Gastroesophageal sphincter (tissue), 4 donors: ENCODE data around the gene CMIP. TPM values are rescaled to one million over a fixed set of nuclear protein-coding genes. Genes with fewer than 3 reads are reported as not detected.

Source experiments
- ATAC-seq: fragments of 150-250 bp; one replicate; pipeline ENCODE4 v1.9.1; 2016; ENCODE audit warnings: mild to moderate bottlenecking, moderate library complexity
- H3K27ac ChIP-seq, 4 donors: fragments of 200-600 bp; sonication (generic) in 3 of 4; 1 replicate in 3 of 4; 2 replicates in 1 of 4; pipeline ENCODE4 v1.5.1; 2016 to 2019
- H3K27me3 ChIP-seq: fragments of 200-600 bp; sonication (generic); one replicate; pipeline ENCODE4 v1.5.1; 2019
- H3K36me3 ChIP-seq, 2 donors: fragments of 200-600 bp; sonication (generic); one replicate each; pipeline ENCODE4 v1.5.1; 2019; ENCODE audit warnings: control low read depth in 1 of 2
- H3K4me1 ChIP-seq, 3 donors: fragments of 200-600 bp; sonication (generic); 1 replicate in 2 of 3; 2 replicates in 1 of 3; pipeline ENCODE4 v1.5.1; 2016 to 2019; ENCODE audit warnings: control low read depth in 2 of 3
- H3K4me3 ChIP-seq, 2 donors: fragments of 200-600 bp; sonication (generic); one replicate each; pipeline ENCODE4 v1.5.1; 2019; ENCODE audit warnings: mild to moderate bottlenecking in 1 of 2, moderate library complexity in 1 of 2
- H3K9me3 ChIP-seq, 3 donors: fragments of 200-600 bp; sonication (generic); one replicate each; pipeline ENCODE4 v1.5.1; 2017 to 2019; ENCODE audit warnings: control low read depth in 2 of 3
- EP300 ChIP-seq: sonication (generic); formaldehyde crosslinking; IDR thresholded peaks from one replicate; pipeline ENCODE4 v1.6.1; 2017; ENCODE audit warnings: antibody characterized with exemption, mild to moderate bottlenecking
- POLR2A ChIP-seq, 2 donors: fragments of 450-650 bp; IDR thresholded peaks; one replicate each; pipeline ENCODE4 v1.6.1; 2017; ENCODE audit warnings: antibody characterized with exemption in 2 of 2, mild to moderate bottlenecking in 2 of 2, moderate library complexity in 1 of 2
- POLR2AphosphoS5 ChIP-seq: sonication (generic); formaldehyde crosslinking; IDR thresholded peaks from one replicate; pipeline ENCODE4 v1.6.1; 2017; ENCODE audit warnings: antibody characterized with exemption
- WGBS, 2 donors: methylation state at CpG; one replicate each; pipeline ENCODE4 v1.1.5; 2018; ENCODE audit warnings: low coverage in 1 of 2; 5-methylcytosine and 5-hydroxymethylcytosine counted together
- total RNA-seq, 4 donors: library from RNA; depleted of rRNA; stranded (reverse); fragments of >200 nt; gene quantifications; one replicate each; pipeline ENCODE4 v1.1.0, GENCODE V29; 2016
- TF ChIP-seq, protein P1 (sequence below), 4 experiments: fragments of 200-600 bp in 2 of 4; fragments of 450-650 bp in 2 of 4; sonication (generic) in 1 of 4; IDR thresholded peaks; one replicate each; pipeline ENCODE4 v1.5.1; 2017 to 2019; ENCODE audit warnings: antibody characterized with exemption in 4 of 4, mild to moderate bottlenecking in 2 of 4, moderate library complexity in 2 of 4

CMIP gene
- total RNA-seq, 4 donors from 2014 or later: 13.4 to 24.0 (median 19.2) TPM

DNA sequence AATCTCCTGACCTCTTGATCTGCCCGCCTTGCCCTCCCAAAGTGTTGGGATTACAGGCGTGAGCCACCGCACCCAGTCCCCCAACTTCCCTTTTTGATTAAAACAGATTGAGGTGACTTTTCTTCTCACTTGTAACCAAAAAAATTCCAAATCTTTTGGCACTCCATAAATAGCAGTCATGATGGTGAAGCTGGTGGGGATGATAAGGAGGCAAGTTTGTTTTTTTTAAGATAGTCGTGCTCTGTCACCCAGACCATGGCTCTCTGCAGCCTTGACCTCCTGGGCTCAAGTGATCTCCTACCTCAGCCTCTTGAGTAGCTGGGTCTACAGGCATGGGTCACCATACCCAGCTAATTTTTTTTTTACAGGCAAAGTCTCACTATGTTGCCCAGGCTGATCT lies 299.8 kb downstream of the CMIP start:
- Histone ChIP-seq H3K4me3 (no peak overlapping the region), H3K4me1 (peaks cover 0 to 19% (median 7%) of the 10 kb centered on the region in 3 donors), H3K27ac (no peak overlapping the region), H3K36me3 (no peaks in the 10 kb centered on the region), H3K27me3 (no peaks in the 10 kb centered on the region), H3K9me3 (no peaks in the 10 kb centered on the region)
- TF ChIP-seq EP300 (no peak), POLR2AphosphoS5 (no peak), POLR2A (IDR thresholded peaks at IDR 0.05) (no peak)
- TF ChIP-seq, protein P1, sequence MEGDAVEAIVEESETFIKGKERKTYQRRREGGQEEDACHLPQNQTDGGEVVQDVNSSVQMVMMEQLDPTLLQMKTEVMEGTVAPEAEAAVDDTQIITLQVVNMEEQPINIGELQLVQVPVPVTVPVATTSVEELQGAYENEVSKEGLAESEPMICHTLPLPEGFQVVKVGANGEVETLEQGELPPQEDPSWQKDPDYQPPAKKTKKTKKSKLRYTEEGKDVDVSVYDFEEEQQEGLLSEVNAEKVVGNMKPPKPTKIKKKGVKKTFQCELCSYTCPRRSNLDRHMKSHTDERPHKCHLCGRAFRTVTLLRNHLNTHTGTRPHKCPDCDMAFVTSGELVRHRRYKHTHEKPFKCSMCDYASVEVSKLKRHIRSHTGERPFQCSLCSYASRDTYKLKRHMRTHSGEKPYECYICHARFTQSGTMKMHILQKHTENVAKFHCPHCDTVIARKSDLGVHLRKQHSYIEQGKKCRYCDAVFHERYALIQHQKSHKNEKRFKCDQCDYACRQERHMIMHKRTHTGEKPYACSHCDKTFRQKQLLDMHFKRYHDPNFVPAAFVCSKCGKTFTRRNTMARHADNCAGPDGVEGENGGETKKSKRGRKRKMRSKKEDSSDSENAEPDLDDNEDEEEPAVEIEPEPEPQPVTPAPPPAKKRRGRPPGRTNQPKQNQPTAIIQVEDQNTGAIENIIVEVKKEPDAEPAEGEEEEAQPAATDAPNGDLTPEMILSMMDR (IDR thresholded peaks at IDR 0.05): no peak
- ATAC-seq: no peak
- 40 to 80% methylated on average over 1 to 4 of the region's 4 CpGs for WGBS, 2 donors

DNA sequence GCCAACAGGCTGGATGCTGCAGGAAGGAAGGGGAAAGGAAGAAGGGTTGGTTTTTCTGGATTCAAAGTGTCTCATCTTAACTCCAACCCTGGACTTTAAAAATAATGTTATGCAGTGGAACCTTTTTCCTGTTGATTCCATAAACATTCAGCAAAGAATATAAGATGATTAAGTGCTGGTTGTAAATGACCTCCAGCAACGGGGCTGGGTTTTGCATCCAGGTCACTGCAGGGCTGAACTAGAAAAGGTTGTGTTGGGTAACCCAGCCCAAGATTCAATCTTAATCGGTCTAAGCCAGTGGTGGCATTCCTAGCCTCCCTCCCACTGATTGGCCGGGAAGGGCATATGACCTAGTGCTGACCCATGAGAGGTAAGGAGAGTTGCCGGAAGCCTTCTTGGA lies 300.3 kb downstream of the CMIP start:
- H3K27me3 ChIP-seq: no peaks in the 10 kb centered on the region
- TF ChIP-seq POLR2A (IDR thresholded peaks at IDR 0.05) (no peak), POLR2AphosphoS5 (no peak), EP300 (no peak)
- TF ChIP-seq, protein P1 (IDR thresholded peaks at IDR 0.05): no peak
- no peak overlapping the region for H3K27ac ChIP-seq
- peaks cover 0 to 24% (median 7%) of the 10 kb centered on the region in 3 donors for H3K4me1 ChIP-seq
- no peak for ATAC-seq
- WGBS, 2 donors: 72 to 100% methylated on average over 3 to 4 of the region's 4 CpGs
- H3K9me3 ChIP-seq: no peaks in the 10 kb centered on the region
- H3K36me3 ChIP-seq: no peaks in the 10 kb centered on the region
- H3K4me3 ChIP-seq: no peak overlapping the region

DNA sequence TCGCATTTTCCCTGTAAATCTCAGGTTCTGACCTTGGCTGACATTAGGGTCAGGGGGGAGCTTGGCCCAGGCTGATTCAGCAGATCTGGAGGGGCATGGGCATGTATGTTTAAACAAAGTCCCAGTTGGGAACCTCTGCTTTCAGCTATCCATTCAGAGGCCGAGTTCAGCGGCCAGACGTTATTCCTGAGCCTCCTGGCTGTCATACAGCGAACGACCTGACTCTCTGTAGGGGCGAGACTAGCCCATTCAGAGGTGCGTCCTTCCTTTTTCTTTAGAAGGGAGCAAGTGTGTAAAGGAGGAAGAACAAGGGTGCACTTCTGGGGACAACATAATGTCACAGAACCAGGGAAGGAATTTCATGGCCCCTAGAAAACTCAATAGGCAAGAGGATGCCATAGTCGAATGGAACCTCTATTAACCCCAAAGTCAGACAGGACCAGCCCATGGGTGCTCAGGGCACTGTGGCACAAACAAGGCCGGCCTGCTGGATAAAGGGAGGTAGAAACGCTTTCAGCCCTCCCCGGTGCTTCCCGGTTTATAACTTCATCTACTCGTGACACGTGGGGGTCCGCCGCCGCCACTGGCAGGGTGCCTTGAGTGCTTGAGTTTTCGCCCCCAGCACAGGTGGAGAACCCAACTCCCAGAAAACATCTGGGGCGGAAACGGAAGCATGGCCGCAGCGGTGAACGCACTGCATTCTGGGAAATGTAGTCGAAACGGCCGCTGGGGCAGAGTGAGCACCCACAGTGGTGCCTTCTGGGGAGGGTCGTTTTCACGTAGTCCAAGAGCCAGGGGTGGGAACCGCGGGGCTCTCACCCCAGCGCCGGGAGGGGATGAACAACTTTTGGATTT lies 301.3 kb downstream of the CMIP start:
- TF ChIP-seq, protein P1 (IDR thresholded peaks at IDR 0.05): peak in 1 of 4 experiments; percentile 24
- no peak for TF ChIP-seq POLR2A (IDR thresholded peaks at IDR 0.05)

DNA sequence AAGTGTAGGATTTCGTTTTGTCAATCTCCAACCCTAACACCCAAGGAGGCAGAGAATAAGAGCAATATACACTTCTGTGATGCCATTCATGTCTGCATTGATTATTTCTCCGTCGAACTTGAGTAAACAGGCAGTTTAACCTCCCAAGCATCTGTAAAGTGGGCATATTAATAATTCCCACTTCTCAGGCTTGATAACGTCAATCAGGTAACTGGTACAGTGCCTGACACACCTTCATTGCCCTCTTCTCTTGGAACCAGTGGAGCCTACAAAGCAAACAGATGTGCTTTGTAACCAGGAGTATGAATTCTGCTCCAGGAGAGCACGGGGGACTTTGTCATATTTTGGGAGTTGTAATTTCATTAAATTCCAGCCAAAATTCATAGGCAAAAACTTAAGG lies 302.0 kb downstream of the CMIP start:
- Histone ChIP-seq H3K36me3 (no peaks in the 10 kb centered on the region), H3K27me3 (no peaks in the 10 kb centered on the region), H3K4me3 (peak overlapping the region; percentile 16 to 45), H3K4me1 (peaks cover 0 to 24% (median 7%) of the 10 kb centered on the region in 3 donors), H3K27ac (no peak overlapping the region), H3K9me3 (no peaks in the 10 kb centered on the region)
- WGBS, 2 donors: 40 to 67% methylated on average over 2 to 4 of the region's 5 CpGs
- ATAC-seq: no peak
- TF ChIP-seq POLR2A (IDR thresholded peaks at IDR 0.05) (no peak), POLR2AphosphoS5 (no peak), EP300 (no peak)
- TF ChIP-seq, protein P1 (IDR thresholded peaks at IDR 0.05): no peak

More for the DNA sequence above, 301.3 kb downstream of the CMIP start:
- ATAC-seq: peak; percentile 83
- H3K27me3 ChIP-seq: no peaks in the 10 kb centered on the region
- H3K9me3 ChIP-seq: no peaks in the 10 kb centered on the region
- WGBS, 2 donors: 6 to 66% methylated on average over 7 to 10 of the region's 33 CpGs
- H3K4me1 ChIP-seq: peaks cover 0 to 24% (median 7%) of the 10 kb centered on the region in 3 donors
- peak overlapping the region; percentile 16 to 45 for H3K4me3 ChIP-seq
- H3K36me3 ChIP-seq: no peaks in the 10 kb centered on the region
- peak overlapping the region in 2 of 4 donors; percentile 42 to 60 for H3K27ac ChIP-seq
